K562 (cell line): ENCODE results near the gene HNMT. TPM values are rescaled to one million over a fixed set of nuclear protein-coding genes. Genes with fewer than 3 reads are reported as not detected.

Experiments used
- CBX3 ChIP-seq, 2 experiments: IDR thresholded peaks; 1 replicate in 1 of 2; 2 replicates in 1 of 2; pipeline ENCODE4 v1.6.1; 2012; ENCODE audit warnings: inconsistent platforms in 2 of 2, low read length in 2 of 2, borderline replicate concordance in 1 of 2, control low read depth in 1 of 2
- HNRNPH1 ChIP-seq: fragments of 200-400 bp; formaldehyde crosslinking; optimal IDR thresholded peaks from 2 replicates; pipeline ENCODE3; 2017; ENCODE audit warnings: low read depth, mild to moderate bottlenecking, low read length, moderate library complexity
- MXI1 ChIP-seq: IDR thresholded peaks from 2 replicates; pipeline ENCODE4 v1.6.1; 2011; ENCODE audit warnings: low read depth, mild to moderate bottlenecking, improper control_type of control experiment, low read length
- NEUROD1 ChIP-seq: fragments of 150-350 bp; IDR thresholded peaks from 2 replicates; pipeline ENCODE4 v1.6.1; 2014; ENCODE audit warnings: borderline replicate concordance, low read length, low read depth; ENCODE audit not compliant: partially characterized antibody
- RBM15 ChIP-seq: fragments of 200-400 bp; formaldehyde crosslinking; IDR thresholded peaks from 2 replicates; pipeline ENCODE4 v1.6.1; 2018; ENCODE audit warnings: mild to moderate bottlenecking, low read length, moderate library complexity; ENCODE audit not compliant: insufficient read depth
- ZC3H8 ChIP-seq: fragments of 450-650 bp; IDR thresholded peaks from 2 replicates; pipeline ENCODE4 v1.6.1; 2017
- ZFP30 ChIP-seq: fragments of 250-450 bp; sonication (Bioruptor Pico); IDR thresholded peaks from 2 replicates; pipeline ENCODE4 v1.8.0; 2022; ENCODE audit warnings: moderate library complexity, mild to moderate bottlenecking, inconsistent platforms, borderline replicate concordance
- polyA plus RNA-seq, 8 experiments: library from polyadenylated mRNA; depleted of rRNA in 4 of 8; stranded (reverse) in 5 of 8; unstranded in 3 of 8; fragments of >200 nt; fragmentation: Nextera tagmentation in 2 of 8; fragmentation: Illumina TruSeq in 1 of 8; extraction: Ambion mirVana in 2 of 8; extraction: Trizol in 1 of 8; gene quantifications; 2 replicates each; pipeline versions ENCODE4 v1.2.1 to v1.2.3, GENCODE V29; 2011 to 2014; ENCODE audit warnings: inconsistent platforms in 1 of 8, missing spikeins in 1 of 8
- total RNA-seq, 7 experiments: library from RNA; depleted of rRNA in 6 of 7; stranded (reverse); fragments of >200 nt in 6 of 7; fragmentation: Illumina TruSeq in 2 of 7; extraction: Trizol in 2 of 7; gene quantifications; 2 replicates each; pipeline versions ENCODE4 v1.2.1 to v1.2.3, GENCODE V29; 2011 to 2021; ENCODE audit warnings: low replicate concordance in 1 of 7
- TF ChIP-seq, protein P1 (sequence below): fragments of 450-650 bp; formaldehyde crosslinking; IDR thresholded peaks from 2 replicates; pipeline ENCODE4 v1.4.0; 2022; ENCODE audit warnings: missing genetic modification characterization
- TF ChIP-seq, protein P2 (sequence below): sonication (generic); formaldehyde crosslinking; IDR thresholded peaks from 2 replicates; pipeline ENCODE4 v1.8.0; 2022; ENCODE audit warnings: mild to moderate bottlenecking, missing genetic modification reagents
- TF ChIP-seq, protein P3 (sequence below), 2 experiments: fragments of 450-650 bp in 1 of 2; IDR thresholded peaks; 2 replicates each; pipeline ENCODE4 v1.6.1; 2011 to 2017; ENCODE audit warnings: low read depth in 2 of 2, antibody characterized with exemption in 1 of 2, borderline replicate concordance in 1 of 2, low read length in 1 of 2, mild to moderate bottlenecking in 1 of 2, mixed read lengths in 1 of 2; ENCODE audit not compliant: control insufficient read depth in 1 of 2

HNMT gene
- total and polyA plus RNA-seq, 9 of the 15 experiments (the other 6 are each of a cell fraction or from before 2014, with no cell fraction given), result 3.1 to 10.9 (median 5.3) TPM

DNA sequence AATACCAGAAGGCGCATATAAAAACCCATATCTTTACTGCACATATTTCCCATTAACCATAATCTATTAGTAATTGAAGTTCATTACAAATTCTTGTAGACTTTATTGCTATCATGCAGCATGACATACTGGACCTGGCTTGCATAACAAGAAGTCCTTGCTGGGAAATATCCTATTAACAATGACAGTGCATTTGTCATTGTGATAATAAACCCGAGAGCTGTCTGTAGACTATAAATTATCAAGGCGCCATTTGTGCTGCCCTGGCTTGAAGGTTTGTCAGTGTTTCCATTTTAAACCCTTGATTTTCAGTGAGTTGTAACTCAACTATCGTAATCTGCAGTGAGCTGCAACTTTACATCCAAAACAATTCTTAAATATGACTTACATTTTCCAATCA is 59.0 kb downstream of the HNMT start (continued):
- TF ChIP-seq, protein P1, sequence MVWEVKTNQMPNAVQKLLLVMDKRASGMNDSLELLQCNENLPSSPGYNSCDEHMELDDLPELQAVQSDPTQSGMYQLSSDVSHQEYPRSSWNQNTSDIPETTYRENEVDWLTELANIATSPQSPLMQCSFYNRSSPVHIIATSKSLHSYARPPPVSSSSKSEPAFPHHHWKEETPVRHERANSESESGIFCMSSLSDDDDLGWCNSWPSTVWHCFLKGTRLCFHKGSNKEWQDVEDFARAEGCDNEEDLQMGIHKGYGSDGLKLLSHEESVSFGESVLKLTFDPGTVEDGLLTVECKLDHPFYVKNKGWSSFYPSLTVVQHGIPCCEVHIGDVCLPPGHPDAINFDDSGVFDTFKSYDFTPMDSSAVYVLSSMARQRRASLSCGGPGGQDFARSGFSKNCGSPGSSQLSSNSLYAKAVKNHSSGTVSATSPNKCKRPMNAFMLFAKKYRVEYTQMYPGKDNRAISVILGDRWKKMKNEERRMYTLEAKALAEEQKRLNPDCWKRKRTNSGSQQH (CRISPR knock-in tag), result no peak
- TF ChIP-seq NEUROD1 (no peak), HNRNPH1 (no peak), RBM15 (no peak), MXI1 (no peak), ZC3H8 (no peak), ZFP30 (CRISPR knock-in tag) (no peak), CBX3 (IDR thresholded peaks at IDR 0.05; ENCODE audit: borderline replicate concordance in 1 of 2, low read length in 2 of 2) (peak in 1 of 2 experiments; percentile 62; a peak in 1 of 3 replicates)
- TF ChIP-seq, protein P2, sequence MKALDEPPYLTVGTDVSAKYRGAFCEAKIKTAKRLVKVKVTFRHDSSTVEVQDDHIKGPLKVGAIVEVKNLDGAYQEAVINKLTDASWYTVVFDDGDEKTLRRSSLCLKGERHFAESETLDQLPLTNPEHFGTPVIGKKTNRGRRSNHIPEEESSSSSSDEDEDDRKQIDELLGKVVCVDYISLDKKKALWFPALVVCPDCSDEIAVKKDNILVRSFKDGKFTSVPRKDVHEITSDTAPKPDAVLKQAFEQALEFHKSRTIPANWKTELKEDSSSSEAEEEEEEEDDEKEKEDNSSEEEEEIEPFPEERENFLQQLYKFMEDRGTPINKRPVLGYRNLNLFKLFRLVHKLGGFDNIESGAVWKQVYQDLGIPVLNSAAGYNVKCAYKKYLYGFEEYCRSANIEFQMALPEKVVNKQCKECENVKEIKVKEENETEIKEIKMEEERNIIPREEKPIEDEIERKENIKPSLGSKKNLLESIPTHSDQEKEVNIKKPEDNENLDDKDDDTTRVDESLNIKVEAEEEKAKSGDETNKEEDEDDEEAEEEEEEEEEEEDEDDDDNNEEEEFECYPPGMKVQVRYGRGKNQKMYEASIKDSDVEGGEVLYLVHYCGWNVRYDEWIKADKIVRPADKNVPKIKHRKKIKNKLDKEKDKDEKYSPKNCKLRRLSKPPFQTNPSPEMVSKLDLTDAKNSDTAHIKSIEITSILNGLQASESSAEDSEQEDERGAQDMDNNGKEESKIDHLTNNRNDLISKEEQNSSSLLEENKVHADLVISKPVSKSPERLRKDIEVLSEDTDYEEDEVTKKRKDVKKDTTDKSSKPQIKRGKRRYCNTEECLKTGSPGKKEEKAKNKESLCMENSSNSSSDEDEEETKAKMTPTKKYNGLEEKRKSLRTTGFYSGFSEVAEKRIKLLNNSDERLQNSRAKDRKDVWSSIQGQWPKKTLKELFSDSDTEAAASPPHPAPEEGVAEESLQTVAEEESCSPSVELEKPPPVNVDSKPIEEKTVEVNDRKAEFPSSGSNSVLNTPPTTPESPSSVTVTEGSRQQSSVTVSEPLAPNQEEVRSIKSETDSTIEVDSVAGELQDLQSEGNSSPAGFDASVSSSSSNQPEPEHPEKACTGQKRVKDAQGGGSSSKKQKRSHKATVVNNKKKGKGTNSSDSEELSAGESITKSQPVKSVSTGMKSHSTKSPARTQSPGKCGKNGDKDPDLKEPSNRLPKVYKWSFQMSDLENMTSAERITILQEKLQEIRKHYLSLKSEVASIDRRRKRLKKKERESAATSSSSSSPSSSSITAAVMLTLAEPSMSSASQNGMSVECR, result no peak
- TF ChIP-seq, protein P3, sequence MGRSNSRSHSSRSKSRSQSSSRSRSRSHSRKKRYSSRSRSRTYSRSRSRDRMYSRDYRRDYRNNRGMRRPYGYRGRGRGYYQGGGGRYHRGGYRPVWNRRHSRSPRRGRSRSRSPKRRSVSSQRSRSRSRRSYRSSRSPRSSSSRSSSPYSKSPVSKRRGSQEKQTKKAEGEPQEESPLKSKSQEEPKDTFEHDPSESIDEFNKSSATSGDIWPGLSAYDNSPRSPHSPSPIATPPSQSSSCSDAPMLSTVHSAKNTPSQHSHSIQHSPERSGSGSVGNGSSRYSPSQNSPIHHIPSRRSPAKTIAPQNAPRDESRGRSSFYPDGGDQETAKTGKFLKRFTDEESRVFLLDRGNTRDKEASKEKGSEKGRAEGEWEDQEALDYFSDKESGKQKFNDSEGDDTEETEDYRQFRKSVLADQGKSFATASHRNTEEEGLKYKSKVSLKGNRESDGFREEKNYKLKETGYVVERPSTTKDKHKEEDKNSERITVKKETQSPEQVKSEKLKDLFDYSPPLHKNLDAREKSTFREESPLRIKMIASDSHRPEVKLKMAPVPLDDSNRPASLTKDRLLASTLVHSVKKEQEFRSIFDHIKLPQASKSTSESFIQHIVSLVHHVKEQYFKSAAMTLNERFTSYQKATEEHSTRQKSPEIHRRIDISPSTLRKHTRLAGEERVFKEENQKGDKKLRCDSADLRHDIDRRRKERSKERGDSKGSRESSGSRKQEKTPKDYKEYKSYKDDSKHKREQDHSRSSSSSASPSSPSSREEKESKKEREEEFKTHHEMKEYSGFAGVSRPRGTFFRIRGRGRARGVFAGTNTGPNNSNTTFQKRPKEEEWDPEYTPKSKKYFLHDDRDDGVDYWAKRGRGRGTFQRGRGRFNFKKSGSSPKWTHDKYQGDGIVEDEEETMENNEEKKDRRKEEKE (IDR thresholded peaks at IDR 0.05; ENCODE audit: borderline replicate concordance in 1 of 2, control insufficient read depth in 1 of 2, low read depth in 2 of 2, low read length in 1 of 2), result no peak
